Measurements from ENCODE around the gene NOC3L.

GRCh38 chr10:94333051-94333450 is 29.7 kb downstream of the NOC3L start:
- TF ChIP-seq POLR2A (IDR thresholded peaks at IDR 0.05; ENCODE audit: low read length) (no peak), GATA1 (IDR thresholded peaks at IDR 0.05; ENCODE audit: low read depth, low read length) (no peak)

All from erythroblast (primary cell).